Retinal pigment epithelial cell (primary cell): Measurements from ENCODE around the gene CCDC97.

ENCODE experiments used
- DNase-seq: peaks from one replicate; pipeline ENCODE4 v3.0.0-alpha.2; 2010; ENCODE audit warnings: low read depth
- H3K4me3 ChIP-seq: 2 replicates; pipeline ENCODE4 v1.5.1; 2011; ENCODE audit warnings: mild to moderate bottlenecking, low read length, control low read depth, moderate library complexity
- TF ChIP-seq, protein P1 (sequence below): conservative IDR thresholded peaks from 2 replicates; pipeline ENCODE4 v1.5.1; 2011; ENCODE audit warnings: low read depth, low read length, control low read depth, inconsistent platforms

Gene CCDC97

GRCh38 chr19:41311613-41312012 lies 1.6 kb downstream of the CCDC97 start:
- DNase-seq, result no peak
- no peak overlapping the region for H3K4me3 ChIP-seq
- TF ChIP-seq, protein P1, sequence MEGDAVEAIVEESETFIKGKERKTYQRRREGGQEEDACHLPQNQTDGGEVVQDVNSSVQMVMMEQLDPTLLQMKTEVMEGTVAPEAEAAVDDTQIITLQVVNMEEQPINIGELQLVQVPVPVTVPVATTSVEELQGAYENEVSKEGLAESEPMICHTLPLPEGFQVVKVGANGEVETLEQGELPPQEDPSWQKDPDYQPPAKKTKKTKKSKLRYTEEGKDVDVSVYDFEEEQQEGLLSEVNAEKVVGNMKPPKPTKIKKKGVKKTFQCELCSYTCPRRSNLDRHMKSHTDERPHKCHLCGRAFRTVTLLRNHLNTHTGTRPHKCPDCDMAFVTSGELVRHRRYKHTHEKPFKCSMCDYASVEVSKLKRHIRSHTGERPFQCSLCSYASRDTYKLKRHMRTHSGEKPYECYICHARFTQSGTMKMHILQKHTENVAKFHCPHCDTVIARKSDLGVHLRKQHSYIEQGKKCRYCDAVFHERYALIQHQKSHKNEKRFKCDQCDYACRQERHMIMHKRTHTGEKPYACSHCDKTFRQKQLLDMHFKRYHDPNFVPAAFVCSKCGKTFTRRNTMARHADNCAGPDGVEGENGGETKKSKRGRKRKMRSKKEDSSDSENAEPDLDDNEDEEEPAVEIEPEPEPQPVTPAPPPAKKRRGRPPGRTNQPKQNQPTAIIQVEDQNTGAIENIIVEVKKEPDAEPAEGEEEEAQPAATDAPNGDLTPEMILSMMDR, result no peak

DNA sequence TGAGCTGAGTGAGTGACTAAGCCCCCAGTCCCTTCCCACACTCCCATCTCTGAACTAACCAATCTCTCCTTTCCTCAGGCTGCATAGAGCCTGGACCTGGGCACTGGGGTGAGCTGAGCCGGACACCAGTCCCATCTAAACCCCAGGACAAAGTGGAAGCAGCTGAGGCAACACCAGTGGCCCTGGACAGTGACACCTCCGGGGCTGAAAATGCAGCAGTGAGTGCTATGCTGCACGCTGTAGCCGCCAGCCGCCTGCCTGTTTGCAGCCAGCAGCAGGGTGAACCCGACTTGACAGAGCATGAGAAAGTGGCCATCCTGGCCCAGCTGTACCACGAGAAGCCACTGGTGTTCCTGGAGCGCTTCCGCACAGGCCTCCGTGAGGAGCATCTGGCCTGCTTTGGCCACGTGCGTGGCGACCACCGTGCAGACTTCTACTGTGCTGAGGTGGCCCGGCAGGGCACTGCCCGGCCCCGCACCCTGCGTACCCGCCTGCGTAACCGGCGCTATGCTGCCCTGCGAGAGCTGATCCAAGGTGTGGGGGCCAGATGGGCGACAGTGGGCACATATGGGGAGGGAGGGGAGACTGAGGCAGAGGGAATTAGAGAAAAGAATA lies 6.4 kb downstream of the CCDC97 start:
- H3K4me3 ChIP-seq, result no peak overlapping the region
- TF ChIP-seq, protein P1, result no peak
- DNase-seq, result no peak

DNA sequence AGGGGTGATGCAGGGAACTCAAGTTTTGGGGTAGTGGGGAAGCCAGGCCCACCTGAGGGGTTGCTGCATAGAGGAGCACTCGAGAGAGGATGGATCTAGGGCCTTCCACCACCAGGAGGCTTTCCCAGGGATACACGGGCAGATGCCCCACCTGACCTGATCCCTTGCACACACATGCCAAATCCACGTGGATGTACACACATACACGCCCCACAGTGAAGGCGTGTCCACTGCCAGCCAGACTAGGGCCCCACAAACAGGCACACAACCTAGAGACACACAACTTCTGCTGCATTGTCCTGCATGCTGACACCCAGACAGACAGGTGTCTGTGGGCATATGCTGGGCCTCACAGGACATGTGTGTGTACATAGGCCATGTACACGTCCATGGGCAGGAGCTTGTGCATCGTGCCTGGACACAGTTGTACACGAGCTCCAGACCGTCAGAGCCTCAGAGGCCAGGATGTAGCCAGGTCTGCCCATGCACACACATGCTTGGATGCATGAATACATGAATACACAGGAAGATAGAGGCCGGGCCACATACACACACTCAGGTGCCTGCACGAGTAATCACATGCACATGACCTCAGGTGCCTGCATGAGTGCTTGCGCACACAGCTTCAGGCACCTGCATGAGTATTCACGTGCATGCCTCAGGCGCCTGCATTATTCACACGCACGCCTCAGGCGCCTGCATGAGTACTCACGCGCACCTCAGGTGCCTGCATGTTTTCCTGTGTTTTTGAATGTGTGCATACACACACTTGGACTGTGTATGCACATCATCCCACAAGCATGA lies 8.9 kb downstream of the CCDC97 start:
- no peak overlapping the region for H3K4me3 ChIP-seq
- no peak for DNase-seq
- TF ChIP-seq, protein P1, result no peak

- TF ChIP-seq, protein P1, result no peak
- DNase-seq, result no peak
- no peak overlapping the region for H3K4me3 ChIP-seq
Observed at GRCh38 chr19:41319500-41320184, 9.7 kb downstream of the CCDC97 start.

DNA sequence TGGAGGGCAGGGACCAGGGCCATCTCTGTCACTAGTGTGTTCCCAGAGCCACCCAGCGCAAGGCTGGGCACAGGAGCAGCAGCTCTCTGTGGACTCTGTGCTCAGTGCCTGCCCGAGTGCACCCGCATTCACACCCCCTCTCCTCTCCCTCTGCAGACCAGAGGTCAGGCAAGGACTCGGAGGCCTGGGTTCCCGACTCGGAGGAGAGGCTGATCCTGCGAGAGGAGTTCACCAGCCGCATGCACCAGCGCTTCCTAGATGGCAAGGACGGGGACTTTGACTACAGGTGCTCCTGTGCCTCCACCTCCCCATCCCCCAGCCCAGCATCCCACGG lies 10.2 kb downstream of the CCDC97 start:
- no peak for DNase-seq
- TF ChIP-seq, protein P1, result no peak
- H3K4me3 ChIP-seq, result no peak overlapping the region

GRCh38 chr19:41320568-41320967 lies 10.6 kb downstream of the CCDC97 start:
- TF ChIP-seq, protein P1, result no peak
- no peak for DNase-seq
- no peak overlapping the region for H3K4me3 ChIP-seq

- DNase-seq, result no peak
- no peak overlapping the region for H3K4me3 ChIP-seq
- TF ChIP-seq, protein P1, result no peak
Observed at GRCh38 chr19:41321204-41321599, 11.2 kb downstream of the CCDC97 start.
